ENCODE results near the gene KRT2.

GRCh38 chr12:52685406-52685890 lies 33.4 kb upstream of the KRT2 start:
- no peak for TF ChIP-seq CTCF (IDR thresholded peaks at IDR 0.05 in 8 of 11, conservative IDR thresholded peaks at IDR 0.05 in 3 of 11)
- no peak for TF ChIP-seq POLR2A (IDR thresholded peaks at IDR 0.05)

All from spleen (tissue), 7 donors.